ENCODE results near the gene CDAN1. TPM values are rescaled to one million over a fixed set of nuclear protein-coding genes. Genes with fewer than 3 reads are reported as not detected.

The CDAN1 gene
- total and polyA plus RNA-seq, 2 donors (not counting 3 experiments of a cell fraction or from before 2014, with no cell fraction given): 7.2 to 23.4 TPM

DNA sequence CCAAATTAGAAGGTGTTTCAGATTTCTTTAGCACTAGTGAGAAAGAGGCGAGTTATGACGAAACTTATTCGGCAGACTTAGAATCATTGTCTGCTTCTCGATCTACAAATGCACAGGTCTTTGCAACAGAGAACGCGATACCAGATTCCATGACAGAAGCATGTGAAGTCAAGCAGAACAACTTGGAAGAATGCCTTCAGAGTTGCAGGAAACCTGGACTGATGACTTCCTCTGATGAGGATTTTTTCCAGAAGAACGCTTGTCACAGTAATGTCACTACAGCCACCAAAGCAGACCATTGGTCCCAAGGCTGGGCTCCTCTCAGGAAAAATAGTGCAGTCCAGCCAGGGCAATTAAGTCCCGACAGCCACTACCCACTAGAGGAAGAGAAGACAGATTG, 50.6 kb downstream of the CDAN1 start:
- H3K27me3 ChIP-seq (ENCODE audit: control insufficient read depth in 2 of 2, insufficient read depth in 2 of 2, low read length in 2 of 2): no peaks in the 10 kb centered on the region
- ChIA-PET POLR2A (no interaction called here), CTCF (no interaction called here)
- dilution Hi-C loops (cut with MboI; ENCODE audit: extremely low pct_ligation_motif_present, low sequenced_read_pairs) (no loop called here), intact Hi-C loops (cut with micrococcal nuclease) (no loop called here)
- H3K36me3 ChIP-seq (ENCODE audit: control insufficient read depth in 2 of 2, extremely low read depth in 1 of 2, insufficient read depth in 2 of 2, low read length in 2 of 2): peaks cover 0 to 17% of the 10 kb centered on the region in 2 experiments
- BruUV-seq (replicated peaks): no TSS peak
- no peak overlapping the region for H3K4me2 ChIP-seq (ENCODE audit: insufficient read depth, low read length)
- H4K20me1 ChIP-seq (replicated peaks; ENCODE audit: control insufficient read depth, extremely low read depth, insufficient read depth, low read length): no peaks in the 10 kb centered on the region
- no peak overlapping the region for H2AFZ ChIP-seq (ENCODE audit: low read depth, low read length)
- FAIRE-seq (peak; percentile 33), DNase-seq (ENCODE audit: low read depth, low spot score) (no peak)
- no peak overlapping the region for H3K27ac ChIP-seq (ENCODE audit: insufficient read depth, low read depth, low read length)
- no peaks in the 10 kb centered on the region for H3K79me2 ChIP-seq (ENCODE audit: control insufficient read depth, insufficient read depth, low read length)
- H3K9me3 ChIP-seq (replicated peaks; ENCODE audit: control insufficient read depth, insufficient read depth, low read length): no peaks in the 10 kb centered on the region
- no peaks in the 10 kb centered on the region for H3K4me1 ChIP-seq (ENCODE audit: control insufficient read depth, extremely low read depth, insufficient read depth, low read length)
- no peak overlapping the region for H3K9ac ChIP-seq (replicated peaks; ENCODE audit: extremely low read depth, insufficient read depth, low read length)
- no peaks in the 10 kb centered on the region for H3K9me1 ChIP-seq (replicated peaks; ENCODE audit: control insufficient read depth, extremely low read depth, insufficient read depth, low read length)
- TF ChIP-seq, protein P1, sequence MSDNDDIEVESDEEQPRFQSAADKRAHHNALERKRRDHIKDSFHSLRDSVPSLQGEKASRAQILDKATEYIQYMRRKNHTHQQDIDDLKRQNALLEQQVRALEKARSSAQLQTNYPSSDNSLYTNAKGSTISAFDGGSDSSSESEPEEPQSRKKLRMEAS (IDR thresholded peaks at IDR 0.05; ENCODE audit: insufficient read depth, insufficient read length): no peak
- no peak for TF ChIP-seq POLR2A (IDR thresholded peaks at IDR 0.05; ENCODE audit: low read depth, low read length)
- no peak for TF ChIP-seq GATA2 (IDR thresholded peaks at IDR 0.05; ENCODE audit: insufficient read depth, insufficient read length, low read depth, low read length)
- TF ChIP-seq CTCF (IDR thresholded peaks at IDR 0.05; ENCODE audit: extremely low read depth in 1 of 2, insufficient read depth in 1 of 2, low read depth in 1 of 2, low read length in 2 of 2): no peak
- TF ChIP-seq POLR2AphosphoS5 (IDR thresholded peaks at IDR 0.05; ENCODE audit: insufficient read depth, low read depth, low read length): no peak
- no peak for TF ChIP-seq JUN (IDR thresholded peaks at IDR 0.05; ENCODE audit: borderline replicate concordance, insufficient read depth, insufficient read length, low read depth)
- TF ChIP-seq FOS (IDR thresholded peaks at IDR 0.05; ENCODE audit: borderline replicate concordance, insufficient read depth, low read length): no peak
- TF ChIP-seq EZH2 (IDR thresholded peaks at IDR 0.05; ENCODE audit: borderline replicate concordance, low read depth, low read length, severe bottlenecking): no peak
- no peak for TF ChIP-seq MYC (IDR thresholded peaks at IDR 0.05; ENCODE audit: low read depth, low read length)
- no peak overlapping the region for H3K4me3 ChIP-seq (replicated peaks in 1 of 3; ENCODE audit: insufficient read depth in 1 of 3, low read depth in 1 of 3, low read length in 3 of 3)
